HG03139 (cell line): ENCODE data around the gene ICAM4.
A peak's percentile ranks its signal among the peaks of the same experiment; 100 is the strongest.

Experiments
- ATAC-seq: cut with Tn5 transposase; IDR thresholded peaks from one replicate; pipeline ENCODE4 v1.9.1; 2021; ENCODE audit not compliant: unreplicated experiment

ICAM4 gene

DNA sequence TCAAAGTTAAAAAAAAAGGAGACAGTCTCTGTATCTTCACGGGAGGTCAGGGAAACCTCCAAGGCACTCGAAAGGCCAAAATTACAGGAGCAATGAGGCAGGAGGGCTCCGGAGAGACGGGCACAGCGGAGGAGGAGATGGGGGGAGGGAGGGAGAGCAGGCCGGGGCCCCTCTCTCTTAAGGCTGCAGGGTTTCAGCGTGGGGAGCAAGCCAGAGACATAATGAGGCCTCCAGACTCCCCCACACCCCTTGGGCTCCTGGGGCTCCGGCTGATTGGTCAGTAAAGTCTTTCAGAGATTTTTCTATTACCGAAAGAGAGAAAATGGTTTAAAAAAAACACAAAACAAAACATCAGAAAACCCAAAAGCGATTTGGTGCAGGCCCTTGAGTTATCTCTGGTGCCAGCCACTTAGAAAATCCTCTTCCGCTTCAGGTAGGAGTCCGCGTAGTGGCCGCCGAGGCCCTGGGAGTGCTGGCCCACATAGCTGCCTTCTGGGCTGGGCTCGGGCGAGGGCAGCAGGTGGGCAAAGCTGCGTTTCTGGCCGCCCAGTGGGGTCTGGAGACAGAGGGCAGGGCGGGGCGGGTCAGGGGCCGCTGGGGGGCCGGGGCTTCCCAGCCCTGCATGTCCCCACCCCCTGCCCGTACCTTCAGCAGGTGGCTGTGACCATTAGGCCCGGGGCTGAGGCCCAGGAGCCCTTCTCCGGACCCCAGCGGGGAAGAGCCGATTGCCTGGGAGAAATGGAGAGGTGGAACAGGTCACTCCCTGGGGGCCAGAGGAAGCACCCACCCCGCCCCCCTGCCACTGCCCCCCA is 30.5 kb downstream of the ICAM4 start:
- no peak for ATAC-seq

DNA sequence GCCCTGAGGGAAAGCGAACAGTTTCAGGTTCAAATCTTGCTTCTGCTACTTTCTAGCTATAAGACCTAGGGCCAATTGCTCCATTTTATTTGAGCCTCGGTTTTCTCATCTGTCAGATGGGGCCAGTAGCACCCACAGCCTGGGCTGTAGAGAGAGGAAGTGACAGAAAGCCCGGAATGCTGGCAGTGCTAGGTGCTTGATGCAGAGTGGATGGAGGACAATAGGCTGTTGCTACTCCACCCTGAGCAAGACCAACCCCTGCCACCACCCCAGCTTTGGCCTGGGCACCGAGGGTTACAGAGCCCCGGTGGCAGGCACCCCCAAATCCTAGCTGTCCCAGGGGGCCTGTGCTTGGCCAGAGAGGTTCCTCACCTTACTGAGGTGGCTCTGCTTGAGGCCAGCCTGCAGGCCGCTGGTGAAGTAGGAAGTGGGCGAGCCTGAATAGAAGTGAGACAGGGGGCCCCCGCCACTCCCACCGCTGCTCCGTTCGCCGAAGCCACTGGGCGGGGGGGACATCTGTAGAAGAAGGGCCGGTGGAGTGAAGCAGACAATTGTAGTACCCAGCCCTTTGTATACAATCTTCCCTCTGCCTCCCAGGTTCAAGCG is 31.2 kb downstream of the ICAM4 start:
- no peak for ATAC-seq

DNA sequence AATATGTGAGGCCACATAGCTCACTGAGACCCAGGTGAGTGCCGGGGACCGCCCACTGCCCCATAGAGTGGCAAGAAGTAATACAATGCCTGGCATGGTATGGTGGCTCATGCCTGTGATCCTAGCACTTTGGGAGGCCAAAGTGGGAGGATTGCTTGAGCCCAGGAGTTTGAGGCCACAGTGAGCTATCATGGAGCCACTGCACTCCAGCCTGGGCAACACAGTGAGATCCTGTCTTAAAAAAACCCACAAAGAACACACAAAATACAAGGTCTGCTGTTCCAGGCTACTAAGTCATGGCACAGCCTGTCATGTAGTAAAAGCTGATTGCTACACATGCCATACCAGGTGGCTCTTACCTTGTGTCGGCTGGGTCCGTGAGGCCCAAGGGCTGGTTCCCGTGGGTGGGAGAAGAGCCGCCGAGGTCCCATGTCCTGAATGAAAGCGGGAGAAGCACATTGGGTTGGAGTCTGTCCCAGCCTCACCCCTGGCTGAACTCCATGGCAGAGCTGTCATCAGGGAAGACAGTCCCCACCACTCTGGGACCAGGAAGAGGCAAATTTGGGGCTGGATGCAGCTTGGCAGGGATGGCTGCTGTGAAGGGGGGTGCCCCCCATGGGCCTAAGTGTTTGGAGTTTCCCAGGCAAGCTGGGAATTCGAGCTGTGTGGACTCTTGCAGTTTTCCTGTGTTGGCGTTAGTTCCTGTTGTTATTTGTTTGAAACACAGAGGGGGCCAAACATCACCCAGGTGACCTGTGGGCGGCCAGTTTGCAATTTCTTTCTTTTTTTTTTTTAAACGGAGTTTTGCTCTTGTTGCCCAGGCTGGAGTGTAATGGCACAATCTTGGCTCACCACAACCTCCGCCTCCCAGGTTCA is 32.3 kb downstream of the ICAM4 start:
- ATAC-seq: no peak

DNA sequence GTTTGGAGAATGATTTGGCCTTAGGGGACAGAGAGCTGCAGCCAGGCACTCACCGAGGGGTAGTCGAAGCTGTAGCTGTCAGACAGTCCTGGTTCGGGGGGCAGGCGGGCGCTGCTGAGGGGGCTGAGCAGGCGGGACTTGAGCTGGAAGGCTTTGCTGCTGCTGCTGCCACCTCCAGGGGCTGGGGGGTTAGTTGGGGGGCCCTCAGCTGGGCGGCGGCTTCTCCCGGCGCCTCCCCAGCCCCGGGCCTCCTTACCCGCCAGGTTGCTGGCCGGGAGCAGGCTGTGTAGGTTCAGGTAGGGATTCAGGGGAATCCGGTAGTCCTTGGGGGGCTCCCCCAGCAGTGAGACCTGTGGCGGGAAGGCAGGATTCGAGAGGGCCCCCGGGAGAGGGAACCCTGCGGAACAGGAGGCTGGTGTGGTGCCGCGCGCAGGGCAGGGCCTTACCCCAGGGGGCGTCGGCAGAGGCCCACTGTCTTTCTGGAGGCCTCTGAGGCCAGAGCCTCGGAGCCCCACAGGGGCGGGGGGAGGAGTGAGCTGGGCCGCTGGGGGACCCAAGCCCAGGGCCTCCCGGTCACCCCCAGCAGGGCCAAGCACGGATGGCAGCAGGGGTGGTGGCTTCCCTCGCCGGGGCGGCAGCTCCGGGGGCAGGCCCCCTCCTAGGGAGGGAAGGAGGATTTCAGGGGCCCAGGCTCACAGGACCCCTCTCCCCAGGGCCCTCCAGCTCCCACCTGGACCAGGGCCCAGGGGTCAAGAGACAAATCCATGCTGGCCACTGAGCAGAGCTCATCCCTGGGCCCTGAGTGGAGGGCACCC is 34.1 kb downstream of the ICAM4 start:
- ATAC-seq: no peak

DNA sequence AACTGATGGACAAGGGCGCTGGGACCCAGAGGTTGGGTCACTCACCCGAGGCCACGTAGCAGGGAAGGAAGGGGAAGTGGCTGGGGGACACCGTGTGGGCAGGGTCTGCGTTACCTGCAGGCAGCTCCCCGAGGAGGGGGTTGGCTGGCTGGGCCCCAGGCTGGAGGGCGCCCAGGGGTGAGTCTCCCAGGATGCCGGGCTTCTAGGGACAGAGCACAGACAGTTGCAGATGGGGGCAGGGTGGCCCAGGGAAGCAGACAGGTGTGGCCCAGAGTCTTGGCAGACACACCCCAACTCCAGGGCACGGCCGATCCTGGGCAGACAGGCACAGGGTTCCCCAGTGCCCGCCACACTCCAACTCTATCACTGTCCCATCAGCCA is 34.7 kb downstream of the ICAM4 start:
- ATAC-seq: no peak

DNA sequence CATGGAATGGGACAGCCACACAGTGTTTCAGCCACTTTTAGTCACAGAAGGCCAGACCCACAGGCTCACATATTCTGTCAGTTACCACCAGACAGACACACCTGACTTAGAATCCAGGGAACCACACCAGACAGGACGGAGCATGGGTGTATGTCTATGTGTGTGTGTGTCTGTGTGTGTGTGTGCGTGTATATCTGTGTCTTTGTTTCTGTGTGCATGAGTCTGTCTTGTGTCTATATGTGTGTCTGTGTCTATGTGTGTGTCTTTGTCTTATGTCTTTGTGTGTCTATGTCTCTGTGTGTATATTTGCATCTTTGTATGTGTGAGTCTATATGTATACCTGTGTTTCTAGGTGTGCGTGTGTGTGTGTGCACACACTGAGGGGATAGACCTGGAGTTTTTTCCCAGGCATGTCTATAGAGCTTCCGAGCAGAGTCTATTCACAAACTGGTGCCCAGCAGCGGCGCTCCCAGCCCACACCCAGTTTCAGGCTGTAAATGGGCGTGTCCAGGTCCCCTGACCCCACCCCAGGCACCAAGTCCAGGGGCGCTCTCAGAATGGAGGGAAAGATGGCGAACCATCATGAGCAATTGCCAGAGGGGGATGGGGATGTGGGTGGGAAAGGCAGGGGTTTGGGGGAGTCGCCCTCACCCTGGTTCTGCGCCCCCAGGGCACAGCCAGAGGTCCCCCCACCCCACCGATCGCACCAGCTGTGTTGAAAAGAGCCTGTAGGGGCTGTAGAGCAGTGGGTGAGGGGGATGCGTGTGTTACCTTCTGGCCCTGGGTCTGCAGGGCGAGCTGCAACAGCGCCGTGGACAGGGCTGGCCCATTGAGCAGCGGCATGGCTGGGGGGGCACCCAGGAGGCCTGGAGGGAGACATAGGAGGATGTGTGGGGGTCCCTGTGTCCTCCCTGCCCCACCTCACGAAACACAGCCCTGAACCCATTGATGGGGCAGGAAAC is 35.4 kb downstream of the ICAM4 start:
- no peak for ATAC-seq

DNA sequence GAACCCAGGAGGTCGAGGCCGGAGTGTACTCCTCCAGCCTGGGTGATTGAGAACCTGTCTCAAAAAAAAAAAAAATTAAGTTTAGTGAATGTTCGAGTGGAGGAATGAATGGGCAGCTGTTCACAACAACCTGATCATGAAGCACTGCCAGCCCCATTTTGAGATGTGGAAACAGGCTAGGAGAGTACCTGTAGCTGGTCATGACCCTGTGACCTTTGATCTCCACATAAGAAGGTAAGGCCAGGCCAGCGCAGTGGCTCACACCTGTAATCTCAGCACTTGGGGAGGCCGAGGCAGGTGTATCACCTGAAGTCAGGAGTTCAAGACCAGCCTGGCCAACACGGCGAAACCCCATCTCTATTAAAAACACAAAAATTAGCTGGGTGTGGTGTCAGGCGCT is 39.0 kb downstream of the ICAM4 start:
- ATAC-seq: no peak

DNA sequence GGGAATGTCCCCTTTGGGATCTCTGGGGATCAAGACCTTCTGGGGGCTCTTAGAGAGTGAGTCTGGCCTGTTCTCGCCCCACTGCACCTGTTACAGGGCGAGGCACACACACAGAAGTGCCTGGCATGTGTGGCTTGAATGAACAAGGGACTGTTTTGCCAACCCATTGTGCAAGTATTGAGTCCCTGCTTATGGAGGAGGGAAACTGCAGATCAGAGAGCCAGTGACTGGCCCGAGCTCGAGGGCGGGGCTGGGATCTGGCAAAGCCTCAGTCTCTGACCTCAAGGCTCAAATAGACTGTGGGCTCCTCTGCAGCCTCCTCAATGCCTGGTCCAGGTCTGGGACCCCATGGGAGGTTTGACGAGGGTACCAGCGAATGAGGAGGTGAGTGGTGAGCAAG is 41.0 kb downstream of the ICAM4 start:
- ATAC-seq: no peak

DNA sequence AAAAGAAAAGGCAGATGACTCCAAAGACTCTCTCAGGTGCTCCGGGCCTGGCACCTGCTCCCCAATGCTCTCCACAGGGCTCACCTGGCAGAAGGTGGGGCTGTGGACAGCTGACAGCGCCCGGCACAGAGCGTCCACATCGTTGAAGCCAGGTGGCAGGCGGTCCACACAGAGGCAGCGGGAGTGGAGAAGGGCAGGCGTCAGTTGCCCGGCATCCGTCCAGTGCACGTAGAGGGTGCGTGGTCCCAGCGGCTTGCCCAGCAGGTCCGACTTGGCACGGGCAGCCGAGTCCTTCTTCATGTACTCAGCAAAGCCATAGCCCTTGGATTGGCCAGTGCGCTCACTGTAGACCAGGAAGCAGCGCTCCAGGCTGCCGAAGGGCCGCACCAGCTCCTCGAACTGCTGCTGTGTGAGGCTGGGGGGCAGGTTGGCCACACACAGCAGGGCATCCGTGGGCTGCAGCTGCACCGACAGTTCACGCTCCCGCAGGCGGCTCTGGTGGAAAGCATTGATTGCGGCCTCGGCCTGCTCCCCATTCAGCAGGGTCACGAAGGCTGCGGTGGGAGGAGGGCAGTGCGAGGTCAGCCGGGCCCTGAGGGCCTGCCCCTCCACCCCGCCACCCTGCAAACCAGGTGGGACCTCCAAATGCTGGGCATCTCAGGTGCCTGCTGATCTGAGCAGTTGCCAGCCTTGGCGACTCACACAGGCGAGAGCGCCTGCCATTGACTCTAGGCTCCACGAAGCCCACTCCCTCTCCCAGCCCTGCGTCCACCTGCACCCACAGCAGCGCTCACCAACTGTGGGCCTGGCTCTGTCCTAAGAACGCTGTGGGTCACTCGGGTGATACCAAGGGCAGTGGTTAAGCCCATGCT is 42.0 kb downstream of the ICAM4 start:
- no peak for ATAC-seq

DNA sequence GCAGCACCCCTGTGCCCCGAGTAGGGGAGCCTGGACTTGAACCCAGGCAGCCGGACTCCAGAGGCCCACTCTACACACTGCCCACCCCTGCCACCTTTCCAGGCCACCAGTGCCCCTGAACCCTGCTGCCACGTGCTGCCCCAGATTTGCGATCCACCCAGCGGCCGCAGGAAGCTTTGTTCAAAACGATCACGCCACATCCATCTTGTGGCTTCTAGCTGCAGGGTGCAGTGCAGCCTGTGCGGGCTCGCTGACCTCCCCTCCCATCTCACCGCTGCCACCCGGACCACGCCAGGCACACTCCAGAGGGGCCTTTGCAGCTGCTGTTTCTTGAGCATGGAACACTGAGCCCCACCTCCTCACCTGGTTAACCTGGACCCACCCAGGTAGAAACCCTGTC is 42.8 kb downstream of the ICAM4 start:
- ATAC-seq: no peak

DNA sequence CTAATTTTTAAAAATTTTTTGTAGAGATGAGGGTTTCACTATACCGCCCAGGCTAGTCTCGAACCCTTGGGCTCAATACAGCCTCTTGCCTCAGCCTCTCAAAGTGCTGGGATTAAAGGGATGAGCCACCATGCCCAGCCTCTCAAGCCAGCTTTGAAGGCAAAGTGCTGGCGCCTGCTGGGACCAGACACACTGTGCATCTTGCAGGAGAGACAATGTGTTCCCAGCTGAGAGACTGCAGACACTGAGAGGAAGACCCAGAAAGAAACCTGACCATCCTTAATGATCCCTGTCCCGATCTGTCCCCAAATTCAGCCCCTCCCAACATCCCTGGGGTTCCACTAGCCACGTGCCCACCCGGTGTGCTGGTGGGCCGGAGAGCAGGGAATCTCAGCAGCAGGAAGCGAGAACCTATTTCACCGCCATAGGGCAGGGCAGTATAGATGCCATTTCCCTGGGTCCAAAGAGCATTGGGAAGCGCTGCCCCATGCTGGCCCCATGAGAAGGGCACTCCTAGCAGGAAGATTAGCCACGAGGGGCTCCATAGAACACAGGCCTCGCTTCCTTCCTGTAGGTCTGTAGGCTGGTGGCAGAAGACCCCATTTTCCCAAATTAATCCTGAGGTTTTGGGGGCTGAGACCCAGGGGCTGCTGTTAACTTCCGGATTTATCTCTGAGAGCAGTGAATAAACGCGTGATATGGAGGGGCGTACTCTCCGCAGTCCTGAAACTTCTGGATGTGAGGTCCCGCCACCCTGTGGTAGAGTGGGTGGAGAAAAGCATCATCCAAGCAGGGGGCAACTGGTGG is 45.6 kb downstream of the ICAM4 start:
- no peak for ATAC-seq

DNA sequence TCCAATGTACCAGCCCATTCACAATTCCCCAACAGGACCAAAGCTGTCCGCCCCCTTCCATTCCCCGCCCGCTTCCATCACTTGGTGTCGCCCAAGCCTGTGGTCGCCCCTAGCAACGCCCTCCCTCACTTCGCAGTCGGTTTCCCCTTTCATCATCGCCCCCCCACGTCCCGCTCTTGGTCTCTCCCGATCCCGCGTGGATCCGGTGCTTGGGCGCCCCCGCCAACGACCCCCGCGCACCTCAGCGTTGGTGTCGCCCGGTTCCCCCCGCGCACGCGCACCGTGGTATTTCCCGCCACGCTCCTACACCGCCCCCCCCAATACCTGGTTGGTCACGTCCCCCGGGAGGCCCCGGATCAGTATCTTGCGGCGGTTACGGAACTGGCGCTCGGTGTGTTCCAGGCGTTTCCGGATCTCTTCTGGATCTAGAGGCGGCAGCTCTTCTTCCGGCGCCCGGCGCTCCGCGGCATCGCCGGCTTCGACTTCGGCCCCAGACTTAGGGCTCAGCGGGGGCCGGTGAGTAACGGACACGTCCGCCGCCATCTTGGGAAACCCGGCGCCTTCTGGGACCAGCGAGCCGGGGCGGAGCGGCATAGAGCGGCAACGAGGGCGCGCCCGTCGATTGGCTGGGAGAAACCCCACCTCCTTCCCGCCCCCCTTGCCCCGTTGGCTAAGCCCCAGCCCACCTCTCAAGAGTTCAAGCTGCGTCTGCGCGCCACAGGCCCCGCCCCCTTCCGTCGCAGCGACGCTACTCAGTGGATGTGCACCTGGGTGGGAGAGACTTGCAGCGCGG is 46.4 kb downstream of the ICAM4 start, which contains the start of gene RAVER1:
Gene RAVER1, minus strand, starts transcription at position 565 of the 793 bp plus-strand sequence. Its CDS starts 22 bp downstream, at position 543.
- ATAC-seq: peak; percentile 82

DNA sequence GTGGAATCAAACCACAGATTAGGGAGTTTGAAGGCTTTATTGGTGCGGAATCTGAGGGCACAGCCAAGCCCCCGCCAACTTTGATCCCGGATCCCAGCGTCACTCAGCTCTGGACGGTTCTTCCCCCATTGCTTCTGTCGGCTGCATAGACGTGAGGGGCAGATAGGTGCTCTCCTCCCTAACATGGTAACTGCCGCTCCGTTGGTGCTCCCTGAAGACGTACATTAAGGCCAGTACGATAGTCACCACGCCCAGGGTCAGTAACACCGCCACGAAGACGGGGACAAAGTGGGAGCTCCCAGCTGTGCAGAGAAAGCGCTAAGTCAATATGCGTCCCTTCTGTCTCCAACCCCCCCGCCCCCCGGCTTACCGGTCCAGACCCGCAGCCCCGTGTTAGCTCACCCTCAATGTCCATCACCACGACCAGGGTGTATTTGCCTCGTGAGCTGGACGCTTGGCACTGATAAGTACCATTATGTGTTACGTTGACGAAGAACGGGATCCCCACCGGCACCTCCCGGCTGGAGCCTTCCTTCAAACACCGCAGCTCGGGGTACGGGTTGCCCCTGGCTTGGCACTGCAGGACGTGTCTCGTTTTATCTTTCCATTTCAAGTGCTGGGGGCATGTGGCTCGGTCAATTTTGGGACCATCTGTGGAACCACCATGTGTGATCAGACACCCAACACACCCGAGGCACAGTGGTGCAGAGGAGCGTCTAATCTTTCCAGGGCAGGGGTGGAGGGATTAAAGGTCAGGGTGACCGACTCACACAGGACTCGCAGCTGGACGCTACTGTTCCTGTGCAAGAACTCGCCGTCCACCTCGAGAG is 47.2 kb downstream of the ICAM4 start:
- no peak for ATAC-seq

DNA sequence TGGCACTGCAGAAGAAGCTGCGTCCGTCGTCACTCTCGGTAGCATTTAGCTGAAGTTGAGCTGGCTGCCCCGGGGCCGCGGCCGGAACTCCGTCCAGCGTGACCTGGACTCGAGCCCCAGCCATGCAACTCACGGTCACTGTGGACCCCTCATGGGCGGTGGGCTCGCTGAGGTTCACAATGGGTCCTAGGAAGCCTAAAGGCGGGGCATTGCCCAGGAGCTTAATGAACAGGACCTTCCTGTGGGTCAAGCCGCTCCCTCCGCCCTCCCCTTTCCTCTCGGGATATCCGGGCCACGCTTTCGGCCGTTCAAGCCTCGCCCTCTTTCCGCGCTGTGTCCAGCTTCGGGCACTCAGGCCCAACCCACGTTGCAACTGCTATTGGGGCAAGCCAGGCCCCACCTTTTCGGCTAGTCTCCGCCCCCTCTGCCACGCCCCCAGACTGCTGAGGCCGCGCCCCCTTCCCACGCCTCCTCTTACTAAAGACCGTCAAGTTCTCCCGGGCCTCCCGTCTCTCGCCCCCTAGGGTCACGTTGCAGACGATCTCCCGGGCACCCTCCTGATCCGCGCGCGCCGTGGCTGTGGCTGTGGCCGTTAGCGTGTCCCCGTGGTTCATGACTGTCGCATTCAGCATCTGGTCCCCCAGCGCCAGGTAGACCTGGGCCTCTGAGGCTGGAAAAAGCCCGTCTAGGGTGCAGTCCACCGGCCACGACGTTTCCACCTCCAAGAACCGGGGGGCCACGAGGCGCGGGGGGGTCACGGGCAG is 48.0 kb downstream of the ICAM4 start:
- ATAC-seq: no peak

DNA sequence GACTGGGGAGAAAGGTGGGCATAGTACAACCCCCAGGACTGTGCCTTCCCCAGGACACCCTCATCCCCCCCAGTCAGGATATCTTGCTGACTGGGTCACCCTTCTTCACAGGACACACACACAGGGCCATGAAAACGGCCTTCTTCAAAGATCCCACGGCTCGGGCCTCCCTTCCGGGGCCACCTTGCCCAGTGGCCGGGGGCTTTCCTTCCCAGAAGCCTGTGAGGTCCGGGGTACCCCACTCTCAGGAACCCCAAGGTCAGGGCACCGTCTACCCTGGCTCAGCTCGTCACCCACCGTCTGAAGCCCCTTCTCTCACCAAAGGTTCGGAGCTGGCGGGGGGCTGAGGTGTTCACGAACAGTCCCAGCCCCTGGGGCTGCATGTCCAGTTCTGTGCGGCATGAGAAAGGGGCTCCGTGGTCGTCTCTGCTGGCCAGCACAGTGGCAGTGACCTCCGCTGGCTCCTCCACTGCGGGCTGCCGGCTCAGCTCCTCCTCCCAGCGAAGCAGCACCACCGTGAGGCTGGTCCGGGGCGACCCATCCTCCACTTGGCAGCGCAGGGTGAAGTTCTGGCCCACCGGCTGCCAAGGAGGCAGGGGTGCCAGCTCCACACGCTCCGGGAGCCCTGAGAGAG is 48.7 kb downstream of the ICAM4 start:
- ATAC-seq: no peak
